AG09319 (cell line): ENCODE results near the gene NPY2R.

ENCODE experiments used
- DNase-seq: peaks from one replicate; pipeline ENCODE4 v3.0.0-alpha.2; 2010; ENCODE audit warnings: low read depth; ENCODE audit errors: extremely low read depth
- CTCF ChIP-seq: IDR thresholded peaks from 2 replicates; pipeline ENCODE4 v1.5.1; 2011; ENCODE audit warnings: low read depth, mild to moderate bottlenecking, inconsistent platforms, low read length, moderate library complexity

NPY2R gene

GRCh38 chr4:155248002-155248896 is 39.8 kb downstream of the NPY2R start:
- no peak for DNase-seq
- TF ChIP-seq CTCF, result no peak

- DNase-seq, result no peak
- no peak for TF ChIP-seq CTCF
Measured at GRCh38 chr4:155249016-155249566, 40.7 kb downstream of the NPY2R start.

- DNase-seq, result no peak
- TF ChIP-seq CTCF, result no peak
Measured at GRCh38 chr4:155252327-155252726, 43.9 kb downstream of the NPY2R start.

- no peak for TF ChIP-seq CTCF
Measured at GRCh38 chr4:155263480-155263879, 55.0 kb downstream of the NPY2R start.

GRCh38 chr4:155265113-155265512 is 56.7 kb downstream of the NPY2R start:
- no peak for DNase-seq
- TF ChIP-seq CTCF, result no peak

More at GRCh38 chr4:155263480-155263879, 55.0 kb downstream of the NPY2R start:
- no peak for DNase-seq
